GM12872 (cell line): ENCODE results near the gene EFCAB13.

Experiments
- TF ChIP-seq, protein P1 (sequence below): IDR thresholded peaks from 3 replicates; pipeline ENCODE4 v1.5.1; 2011; ENCODE audit warnings: low read depth, mild to moderate bottlenecking, low read length, moderate library complexity; ENCODE audit not compliant: insufficient read depth

The EFCAB13 gene

GRCh38 chr17:47305302-47305923 lies 18.3 kb upstream of the EFCAB13 start:
- TF ChIP-seq, protein P1, sequence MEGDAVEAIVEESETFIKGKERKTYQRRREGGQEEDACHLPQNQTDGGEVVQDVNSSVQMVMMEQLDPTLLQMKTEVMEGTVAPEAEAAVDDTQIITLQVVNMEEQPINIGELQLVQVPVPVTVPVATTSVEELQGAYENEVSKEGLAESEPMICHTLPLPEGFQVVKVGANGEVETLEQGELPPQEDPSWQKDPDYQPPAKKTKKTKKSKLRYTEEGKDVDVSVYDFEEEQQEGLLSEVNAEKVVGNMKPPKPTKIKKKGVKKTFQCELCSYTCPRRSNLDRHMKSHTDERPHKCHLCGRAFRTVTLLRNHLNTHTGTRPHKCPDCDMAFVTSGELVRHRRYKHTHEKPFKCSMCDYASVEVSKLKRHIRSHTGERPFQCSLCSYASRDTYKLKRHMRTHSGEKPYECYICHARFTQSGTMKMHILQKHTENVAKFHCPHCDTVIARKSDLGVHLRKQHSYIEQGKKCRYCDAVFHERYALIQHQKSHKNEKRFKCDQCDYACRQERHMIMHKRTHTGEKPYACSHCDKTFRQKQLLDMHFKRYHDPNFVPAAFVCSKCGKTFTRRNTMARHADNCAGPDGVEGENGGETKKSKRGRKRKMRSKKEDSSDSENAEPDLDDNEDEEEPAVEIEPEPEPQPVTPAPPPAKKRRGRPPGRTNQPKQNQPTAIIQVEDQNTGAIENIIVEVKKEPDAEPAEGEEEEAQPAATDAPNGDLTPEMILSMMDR: no peak

DNA sequence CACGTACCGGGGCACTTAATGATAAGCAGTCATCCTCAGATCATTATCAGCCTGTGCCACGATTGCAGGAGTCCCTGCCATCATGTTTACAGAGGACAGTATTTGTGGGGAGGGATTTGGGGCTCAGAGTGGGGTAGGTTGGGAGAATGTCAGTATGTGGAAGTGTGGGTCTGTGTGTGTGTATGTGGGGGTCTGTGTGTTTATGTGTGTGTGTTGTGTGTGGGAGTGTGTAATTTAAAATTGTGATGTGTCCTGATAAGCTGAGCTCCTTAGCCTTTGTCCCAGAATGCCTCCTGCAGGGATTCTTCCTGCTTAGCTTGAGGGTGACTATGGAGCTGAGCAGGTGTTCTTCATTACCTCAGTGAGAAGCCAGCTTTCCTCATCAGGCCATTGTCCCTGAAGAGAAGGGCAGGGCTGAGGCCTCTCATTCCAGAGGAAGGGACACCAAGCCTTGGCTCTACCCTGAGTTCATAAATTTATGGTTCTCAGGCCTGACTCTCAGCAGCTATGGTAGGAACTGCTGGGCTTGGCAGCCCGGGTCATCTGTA lies 13.5 kb upstream of the EFCAB13 start:
- TF ChIP-seq, protein P1: no peak

GRCh38 chr17:47311420-47311819 lies 12.3 kb upstream of the EFCAB13 start:
- TF ChIP-seq, protein P1: no peak

GRCh38 chr17:47315451-47316266 lies 8.1 kb upstream of the EFCAB13 start:
- TF ChIP-seq, protein P1: peak; percentile 72

- TF ChIP-seq, protein P1: no peak
These were observed 7.4 kb upstream of the EFCAB13 start for GRCh38 chr17:47316311-47316710.

GRCh38 chr17:47317119-47317518 lies 6.6 kb upstream of the EFCAB13 start:
- TF ChIP-seq, protein P1: no peak

GRCh38 chr17:47318197-47318918 lies 5.4 kb upstream of the EFCAB13 start:
- TF ChIP-seq, protein P1: peak; percentile 26; the same call in 2 of the 3 replicates
